H1 (cell line): ENCODE data around the gene IL36RN. TPM values are rescaled to one million over a fixed set of nuclear protein-coding genes. Genes with fewer than 3 reads are reported as not detected.

Experiments
- BACH1 ChIP-seq: IDR thresholded peaks from 2 replicates; pipeline ENCODE4 v1.6.1; 2012; ENCODE audit warnings: low read length, improper control_type of control experiment
- MAFK ChIP-seq: IDR thresholded peaks from 2 replicates; pipeline ENCODE4 v1.6.1; 2012; ENCODE audit warnings: low read depth, mild to moderate bottlenecking, improper control_type of control experiment, low read length
- ZNF274 ChIP-seq: IDR thresholded peaks from 2 replicates; pipeline ENCODE4 v1.7.0; 2012; ENCODE audit warnings: low read length, borderline replicate concordance; ENCODE audit errors: extremely low read depth
- polyA plus RNA-seq, 7 experiments: library from polyadenylated mRNA; depleted of rRNA in 3 of 7; stranded (reverse) in 5 of 7; unstranded in 2 of 7; fragments of >200 nt in 5 of 7; fragments of 200-250 nt in 2 of 7; gene quantifications; 1 replicate in 5 of 7; 2 replicates in 1 of 7; 4 replicates in 1 of 7; pipeline versions ENCODE4 v1.2.1 to v1.2.3, GENCODE V29; 2011 to 2013; ENCODE audit warnings: missing spikeins in 2 of 7, mixed read lengths in 2 of 7
- total RNA-seq: library from RNA; stranded (reverse); fragmentation: NEBNext Ultra II Directional; extraction: Animal tissue kit (Norgen Biotek cat#: 25700); gene quantifications from 2 replicates; pipeline ENCODE4 v1.2.1, GENCODE V29; 2021

IL36RN gene
- total and polyA plus RNA-seq, 2 of the 8 experiments (the other 6 are each of a cell fraction or from before 2014, with no cell fraction given) = not detected

DNA sequence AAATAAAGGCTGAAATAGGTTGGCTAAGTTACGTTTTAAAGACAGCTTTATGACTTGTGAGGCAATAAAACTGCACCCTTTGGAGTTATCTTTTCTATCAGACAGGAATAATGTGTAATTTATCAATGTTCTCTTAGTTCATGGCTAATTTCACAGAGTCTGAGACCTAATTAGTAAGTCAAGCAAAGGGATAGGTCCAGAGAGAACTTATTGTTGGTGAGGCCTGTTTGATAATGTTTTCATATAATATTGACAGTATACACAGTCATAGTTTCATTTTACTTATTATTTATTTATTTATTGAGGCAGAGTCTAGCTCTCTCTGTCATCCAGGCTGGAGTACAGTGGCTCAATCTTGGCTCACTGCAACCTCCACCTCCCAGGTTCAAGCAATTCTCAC lies 1.9 kb upstream of the IL36RN start (continued):
- TF ChIP-seq BACH1 (no peak), ZNF274 (no peak), MAFK (no peak)
